Glomerular visceral epithelial cell (primary cell): ENCODE results near the gene TMEM212.
"Not testable (repeated sequence)": the region's sequence is repeated elsewhere in the genome, so short reads cannot be mapped to it uniquely, and the experiment has no call there.

Experiments used
- DNase-seq: peaks from one replicate; pipeline ENCODE4 v3.0.0-alpha.2; 2016; ENCODE audit errors: extremely low spot score

TMEM212 gene

GRCh38 chr3:171892457-171892856, 49.3 kb downstream of the TMEM212 start:
- no peak for DNase-seq

- no peak for DNase-seq
These were observed 52.1 kb downstream of the TMEM212 start for GRCh38 chr3:171895291-171895690.

GRCh38 chr3:171895900-171896299, 52.8 kb downstream of the TMEM212 start:
- DNase-seq, result no peak

DNA sequence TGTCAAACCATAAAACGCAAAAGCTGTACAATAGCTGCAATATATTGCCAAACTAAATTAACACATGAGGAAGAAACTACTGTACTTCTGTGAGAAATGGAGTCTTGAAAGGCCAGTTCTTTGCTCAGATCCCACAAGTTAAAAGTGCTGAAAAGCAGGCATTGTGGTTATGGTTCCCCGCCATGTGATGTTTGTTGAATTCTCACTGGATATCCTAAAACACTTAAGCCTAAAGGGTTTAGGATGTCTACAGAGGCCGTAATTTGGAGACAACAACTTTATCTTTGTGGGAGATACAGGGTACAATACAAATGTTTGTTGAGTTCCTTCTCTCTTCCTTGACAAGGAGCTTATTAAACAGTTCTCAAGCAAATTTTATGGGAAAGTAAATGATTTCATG, 53.2 kb downstream of the TMEM212 start:
- no peak for DNase-seq

DNA sequence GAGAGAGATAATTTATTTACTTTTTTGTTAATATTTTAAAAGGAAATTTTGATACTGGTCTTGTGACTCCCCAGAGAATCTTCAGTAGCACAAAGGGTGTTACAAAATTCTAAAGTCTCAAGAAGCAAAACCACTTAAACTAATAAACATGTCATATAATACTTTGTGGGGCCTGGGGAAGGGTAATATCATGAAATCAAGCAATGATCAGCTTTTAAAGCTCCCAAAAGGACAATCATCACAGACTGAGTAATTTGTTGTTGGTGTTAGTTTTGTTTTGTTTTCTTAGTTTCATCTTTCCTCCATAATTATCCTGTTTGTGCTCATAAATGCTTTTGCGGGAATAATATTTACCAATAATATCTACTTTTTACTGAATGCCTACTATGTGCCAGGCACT, 55.0 kb downstream of the TMEM212 start:
- no peak for DNase-seq

DNA sequence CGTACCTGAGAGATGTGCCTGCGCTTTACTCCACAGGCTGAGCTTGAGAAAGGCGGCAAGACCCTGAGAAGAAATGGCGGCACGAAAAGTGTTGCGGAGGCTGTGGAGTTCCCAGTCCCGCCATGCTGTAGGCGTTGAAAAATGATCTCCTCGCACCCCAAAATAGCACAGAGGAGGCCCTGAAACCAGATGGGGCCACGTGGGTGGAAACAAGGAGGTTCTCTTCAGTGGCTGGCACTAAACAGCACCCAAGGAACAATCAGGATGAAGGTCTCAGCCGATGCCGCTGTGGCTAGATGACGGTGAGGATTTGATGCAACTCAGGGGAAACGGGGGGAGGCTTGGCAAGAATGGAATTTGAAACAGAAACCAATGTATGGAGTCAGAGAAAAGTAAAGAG, 57.3 kb downstream of the TMEM212 start:
- DNase-seq, result no peak

GRCh38 chr3:171901615-171902312, 58.6 kb downstream of the TMEM212 start:
- DNase-seq, result no peak

- no peak for DNase-seq
These were observed 61.7 kb downstream of the TMEM212 start for GRCh38 chr3:171904829-171905228.

DNA sequence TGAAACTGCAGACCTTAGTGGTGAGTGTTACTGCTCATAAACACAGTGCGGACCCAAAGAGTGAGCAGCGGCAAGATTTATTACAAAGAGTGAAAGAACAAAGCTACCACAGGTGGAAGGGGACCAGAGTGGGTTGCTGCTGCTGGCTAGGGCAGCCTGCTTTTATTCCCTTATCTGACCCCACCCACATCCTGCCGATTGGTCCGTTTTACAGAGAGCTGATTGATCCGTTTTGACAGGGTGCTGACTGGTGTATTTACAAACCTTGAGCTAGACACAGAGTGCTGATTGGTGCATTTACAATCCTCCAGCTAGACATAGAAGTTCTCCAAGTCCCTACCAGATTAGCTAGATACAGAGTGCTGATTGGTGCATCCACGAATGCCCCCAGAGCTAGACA, 63.4 kb downstream of the TMEM212 start:
- not testable (repeated sequence) for DNase-seq

- DNase-seq, result no peak
These were observed 64.0 kb downstream of the TMEM212 start for GRCh38 chr3:171906951-171907676.

DNA sequence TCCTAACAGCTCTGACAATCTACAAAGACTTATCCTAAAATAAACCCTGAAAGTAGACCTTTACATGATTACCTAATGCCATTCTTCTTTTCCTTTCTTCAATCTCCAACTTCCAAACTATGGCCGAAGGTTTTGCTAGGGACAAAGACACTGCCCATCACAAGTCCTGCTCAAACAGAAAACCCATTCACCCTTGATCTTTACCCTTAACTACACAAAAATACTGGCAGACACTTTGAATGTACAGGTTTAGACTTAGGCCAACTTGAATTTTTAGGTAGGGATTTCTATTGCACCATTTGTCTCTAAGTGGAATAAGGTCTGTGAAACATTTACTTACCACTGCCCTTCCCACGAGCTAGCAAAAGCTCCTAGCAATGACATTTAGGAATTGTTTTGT, 64.6 kb downstream of the TMEM212 start:
- no peak for DNase-seq

DNA sequence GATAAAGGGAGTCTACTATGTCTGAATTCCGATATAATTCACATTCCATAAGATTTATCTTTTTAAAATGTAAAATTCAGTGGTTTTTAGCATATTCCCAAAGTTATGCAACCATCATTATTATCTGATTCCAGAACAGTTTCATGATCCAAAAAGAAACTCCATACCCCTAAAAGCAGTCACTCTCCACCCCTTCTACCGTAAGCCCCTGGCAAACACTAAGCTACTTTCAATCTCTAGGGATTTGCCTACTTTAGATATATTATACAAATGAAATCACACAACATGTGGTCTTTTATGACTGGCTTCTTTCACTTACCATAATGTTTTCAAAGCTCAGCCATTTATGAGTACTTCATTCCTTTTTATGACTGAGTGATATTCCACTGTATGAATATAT, 65.6 kb downstream of the TMEM212 start:
- no peak for DNase-seq
